Measurements from ENCODE around the gene SCARF2. TPM values are rescaled to one million over a fixed set of nuclear protein-coding genes. Genes with fewer than 3 reads are reported as not detected.

SCARF2 gene
- total RNA-seq, 1 experiment from 2014 or later = 26.3 TPM

- TF ChIP-seq ZNF281 (CRISPR knock-in tag; IDR thresholded peaks at IDR 0.05) (no peak), FOXJ3 (CRISPR knock-in tag; IDR thresholded peaks at IDR 0.05; ENCODE audit: borderline replicate concordance) (no peak), SOX15 (CRISPR knock-in tag; IDR thresholded peaks at IDR 0.05) (no peak), ZNF232 (CRISPR knock-in tag; IDR thresholded peaks at IDR 0.05) (no peak), ZNF425 (CRISPR knock-in tag; conservative IDR thresholded peaks at IDR 0.05) (no peak)
These were observed 51.3 kb downstream of the SCARF2 start (continued) for GRCh38 chr22:20386336-20386735.

- Mint-ChIP-seq H3K27me3 (ENCODE audit: low read depth) (no peaks in the 10 kb centered on the region), H3K9me3 (peaks cover 6% of the 10 kb centered on the region), H3K4me3 (no peak overlapping the region), H3K36me3 (no peaks in the 10 kb centered on the region), H3K4me1 (peaks cover 13% of the 10 kb centered on the region), H3K27ac (no peak overlapping the region)
- DNase-seq (ENCODE audit: low spot score) (no peak), ATAC-seq (no peak)
- POLR2A ChIA-PET = no interaction called here
- CTCF ChIA-PET = no interaction called here
- TF ChIP-seq ZNF512 (CRISPR knock-in tag; IDR thresholded peaks at IDR 0.05; ENCODE audit: borderline replicate concordance) = no peak
- TF ChIP-seq TP53 (CRISPR knock-in tag; IDR thresholded peaks at IDR 0.05) = no peak
- no peak for TF ChIP-seq USF2 (CRISPR knock-in tag; IDR thresholded peaks at IDR 0.05)
- TF ChIP-seq PRDM15 (CRISPR knock-in tag; IDR thresholded peaks at IDR 0.05) = no peak
- no peak for TF ChIP-seq JAZF1 (CRISPR knock-in tag; IDR thresholded peaks at IDR 0.05)
- TF ChIP-seq ZNF532 (CRISPR knock-in tag; IDR thresholded peaks at IDR 0.05; ENCODE audit: borderline replicate concordance) = no peak
These were observed 52.8 kb downstream of the SCARF2 start for GRCh38 chr22:20384865-20385264.

All from WTC11 (cell line).